Stimulated activated CD8-positive, alpha-beta memory T cell treated with anti-CD3 and anti-CD28 coated beads, Interleukin-12 subunit alpha, Interleukin-12 subunit beta, amount 100 ng/mL, for 4 hours (primary cell): Measurements from ENCODE around the gene VPS16.

Source experiments
- DNase-seq: peaks from one replicate; pipeline ENCODE4 v3.0.0-alpha.2; 2020; ENCODE audit warnings: low read depth

Gene VPS16

DNA sequence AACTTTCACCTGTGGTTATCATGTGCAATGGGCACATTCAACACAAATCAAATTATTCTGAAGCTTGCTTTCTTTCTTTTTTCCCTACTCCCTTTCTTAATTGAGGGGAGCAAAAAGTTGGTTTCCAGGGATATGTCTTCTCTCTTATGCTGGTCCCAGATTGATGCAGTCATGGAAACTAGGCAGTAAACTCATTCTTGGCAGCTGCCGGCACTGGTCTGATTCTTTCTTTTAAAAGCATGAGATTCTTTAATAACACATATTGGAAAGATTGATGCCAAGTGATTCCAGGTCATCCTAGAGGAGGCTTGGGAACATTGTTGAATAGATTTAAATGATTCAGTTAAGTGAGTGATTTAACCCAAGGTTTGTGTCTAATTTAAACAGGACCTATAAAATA, 61.7 kb downstream of the VPS16 start:
- DNase-seq = no peak

DNA sequence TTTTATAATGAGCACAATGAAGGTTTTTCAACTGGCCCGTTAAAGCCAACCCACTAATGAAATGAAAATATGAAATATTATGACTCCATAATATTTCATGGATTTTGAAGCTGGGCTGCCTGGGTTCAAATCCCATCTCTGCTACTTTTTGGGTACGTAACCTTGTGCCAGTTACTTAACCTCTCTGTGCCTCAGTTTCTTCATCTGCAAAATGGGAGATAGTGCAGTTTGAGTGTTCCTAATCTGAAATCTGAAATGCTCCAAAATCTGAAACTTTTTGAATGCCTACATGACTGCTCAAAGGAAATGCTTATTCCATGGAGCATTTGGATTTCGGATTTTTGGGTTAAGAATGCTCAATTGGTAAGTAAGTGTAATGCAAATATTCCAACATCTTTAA, 62.3 kb downstream of the VPS16 start:
- DNase-seq = no peak

DNA sequence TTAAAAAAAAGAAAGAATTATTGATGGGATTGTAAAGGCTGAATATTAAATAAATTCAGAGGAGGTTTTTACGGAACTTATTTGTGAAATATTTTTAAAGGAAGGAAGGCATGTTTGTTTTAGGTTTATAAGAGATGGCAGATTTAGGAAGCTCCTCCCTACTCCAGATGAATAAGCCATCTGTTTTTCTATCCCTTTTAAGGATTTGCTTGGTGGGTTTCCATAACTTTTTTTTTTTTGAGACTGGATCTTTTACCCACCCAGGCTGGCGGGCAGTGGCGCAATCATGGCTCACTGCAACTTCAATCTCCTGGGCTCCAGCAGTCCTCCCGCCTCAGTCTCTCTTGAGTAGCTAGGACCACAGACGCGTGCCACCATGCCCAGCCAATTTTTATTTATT, 63.1 kb downstream of the VPS16 start:
- no peak for DNase-seq

DNA sequence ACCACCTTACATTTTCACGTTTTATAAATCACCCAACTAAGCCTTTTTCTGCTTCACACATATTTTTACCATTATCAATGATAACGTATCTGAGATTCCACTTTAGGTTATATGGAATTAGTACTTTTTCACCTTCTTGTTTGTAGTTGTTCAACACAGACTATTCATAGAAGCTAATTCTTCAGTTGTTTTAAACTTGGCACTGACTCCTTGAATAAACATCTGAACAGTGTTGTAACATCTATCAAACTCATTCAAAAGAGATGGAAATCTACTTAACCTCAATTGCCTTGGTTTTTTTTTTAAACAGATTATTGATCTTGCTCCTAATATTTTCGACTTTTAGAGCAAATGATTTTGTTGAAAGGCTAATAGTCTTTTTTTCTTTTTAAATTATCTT, 67.0 kb downstream of the VPS16 start:
- no peak for DNase-seq

DNA sequence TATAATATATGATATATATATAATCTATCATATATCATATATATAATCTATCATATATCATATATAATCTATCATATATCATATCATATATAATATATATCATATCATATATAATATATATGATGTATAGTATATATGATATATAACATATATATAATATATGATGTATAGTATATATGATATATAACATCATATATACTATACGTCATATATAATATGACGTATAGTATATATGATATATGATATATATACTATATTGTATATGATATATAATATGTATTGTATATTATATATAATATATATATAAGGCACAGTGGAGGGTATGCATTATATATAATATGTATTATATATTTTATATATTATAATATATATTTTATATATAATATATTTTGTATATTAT, 69.4 kb downstream of the VPS16 start:
- DNase-seq = no peak

DNA sequence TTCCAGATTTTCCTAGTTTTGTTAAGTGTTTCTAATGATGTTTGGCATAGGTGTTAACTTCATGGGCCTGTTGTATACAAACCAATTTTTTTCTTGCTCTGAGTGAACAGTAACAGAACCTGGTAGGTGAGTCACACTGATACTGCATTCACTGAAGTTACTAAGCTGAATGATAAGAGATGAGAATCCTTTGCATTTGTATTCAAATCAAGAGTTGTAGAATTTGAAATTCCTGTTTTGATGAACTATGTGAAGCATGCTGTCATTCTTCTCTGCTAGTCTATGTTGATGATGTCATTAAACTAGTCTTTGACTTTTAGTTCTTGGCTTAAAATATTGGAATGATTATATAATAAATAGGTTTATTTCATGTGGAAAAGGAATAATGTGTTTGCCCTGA, 70.7 kb downstream of the VPS16 start:
- no peak for DNase-seq

DNA sequence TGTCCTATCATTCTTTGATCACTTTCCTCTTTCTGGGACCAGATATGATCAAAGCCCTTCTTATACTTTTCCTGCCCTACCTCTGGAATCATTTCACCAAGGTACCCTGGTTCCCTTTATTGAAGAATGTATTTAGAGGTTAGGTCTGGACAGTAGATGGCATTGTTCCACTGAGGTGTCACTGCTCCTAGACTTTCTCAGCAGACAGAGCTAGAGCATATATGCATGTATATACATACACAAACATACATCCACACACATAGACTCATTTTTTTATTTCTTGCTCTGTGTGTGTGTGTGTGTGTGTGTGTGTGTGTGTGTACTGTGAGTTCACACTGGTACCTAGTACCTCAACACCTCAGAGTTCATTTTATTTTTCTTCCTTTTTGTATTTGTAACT, 73.6 kb downstream of the VPS16 start:
- no peak for DNase-seq
